SU-DHL-6 (cell line): Measurements from ENCODE around the gene PPIP5K1.
"Not testable (repeated sequence)": the region's sequence is repeated elsewhere in the genome, so short reads cannot be mapped to it uniquely, and the experiment has no call there.

ENCODE experiments used
- EZH2phosphoT487 ChIP-seq: fragments of 200-600 bp; sonication (generic), shearing (Covaris generic); conservative IDR thresholded peaks from 2 replicates; pipeline ENCODE4 v1.6.1; 2018; ENCODE audit warnings: mild to moderate bottlenecking, antibody characterized with exemption, low read length, moderate library complexity, mixed read lengths
- TF ChIP-seq, protein P1 (sequence below): fragments of 200-600 bp; sonication (generic); IDR thresholded peaks from one replicate; pipeline ENCODE4 v1.5.1; 2017; ENCODE audit warnings: antibody characterized with exemption, mild to moderate bottlenecking, low read length, moderate library complexity; ENCODE audit not compliant: insufficient read depth, poor library complexity, severe bottlenecking

DNA sequence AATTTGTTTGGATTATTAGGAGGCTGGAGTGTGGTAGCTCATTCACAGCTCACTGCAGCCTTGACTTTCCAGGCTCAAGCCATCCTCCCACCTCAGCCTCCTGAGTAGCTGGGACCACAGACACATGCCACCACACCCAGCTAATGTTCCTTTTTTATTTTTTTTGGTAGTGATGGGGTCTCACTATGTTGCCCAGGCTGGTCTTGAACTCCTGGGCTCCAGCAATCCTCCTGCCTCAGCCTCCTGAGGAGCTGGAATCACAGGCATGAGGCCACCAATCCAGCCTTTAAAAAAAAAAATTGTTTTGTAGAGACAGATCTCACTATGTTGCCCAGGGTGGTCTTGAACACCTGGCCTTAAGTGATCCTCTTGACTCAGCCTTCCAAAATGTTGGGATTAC lies 36.9 kb upstream of the PPIP5K1 start:
- TF ChIP-seq, protein P1, sequence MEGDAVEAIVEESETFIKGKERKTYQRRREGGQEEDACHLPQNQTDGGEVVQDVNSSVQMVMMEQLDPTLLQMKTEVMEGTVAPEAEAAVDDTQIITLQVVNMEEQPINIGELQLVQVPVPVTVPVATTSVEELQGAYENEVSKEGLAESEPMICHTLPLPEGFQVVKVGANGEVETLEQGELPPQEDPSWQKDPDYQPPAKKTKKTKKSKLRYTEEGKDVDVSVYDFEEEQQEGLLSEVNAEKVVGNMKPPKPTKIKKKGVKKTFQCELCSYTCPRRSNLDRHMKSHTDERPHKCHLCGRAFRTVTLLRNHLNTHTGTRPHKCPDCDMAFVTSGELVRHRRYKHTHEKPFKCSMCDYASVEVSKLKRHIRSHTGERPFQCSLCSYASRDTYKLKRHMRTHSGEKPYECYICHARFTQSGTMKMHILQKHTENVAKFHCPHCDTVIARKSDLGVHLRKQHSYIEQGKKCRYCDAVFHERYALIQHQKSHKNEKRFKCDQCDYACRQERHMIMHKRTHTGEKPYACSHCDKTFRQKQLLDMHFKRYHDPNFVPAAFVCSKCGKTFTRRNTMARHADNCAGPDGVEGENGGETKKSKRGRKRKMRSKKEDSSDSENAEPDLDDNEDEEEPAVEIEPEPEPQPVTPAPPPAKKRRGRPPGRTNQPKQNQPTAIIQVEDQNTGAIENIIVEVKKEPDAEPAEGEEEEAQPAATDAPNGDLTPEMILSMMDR = not testable (repeated sequence)
- TF ChIP-seq EZH2phosphoT487 = not testable (repeated sequence)
